Mucosa of descending colon (tissue), 3 donors: Measurements from ENCODE around the gene TAS2R39. TPM values are rescaled to one million over a fixed set of nuclear protein-coding genes. Genes with fewer than 3 reads are reported as not detected.

Experiments
- ATAC-seq: fragments of 200-7000 bp; cut with Tn5 transposase; one replicate; pipeline ENCODE4 v1.9.1; 2020; ENCODE audit warnings: mild to moderate bottlenecking, moderate library complexity
- DNase-seq, 3 donors: peaks; one replicate each; pipeline ENCODE4 v3.0.0-alpha.2; 2020
- H3K36me3 ChIP-seq: fragments of 200-600 bp; one replicate; pipeline ENCODE4 v1.8.0; 2021; ENCODE audit warnings: low read depth, mild to moderate bottlenecking
- H3K4me1 ChIP-seq: fragments of 200-600 bp; one replicate; pipeline ENCODE4 v1.8.0; 2021; ENCODE audit warnings: low read depth, mild to moderate bottlenecking
- H3K4me3 ChIP-seq: fragments of 200-600 bp; one replicate; pipeline ENCODE4 v1.8.0; 2021; ENCODE audit warnings: mild to moderate bottlenecking
- H3K9me3 ChIP-seq: fragments of 200-600 bp; one replicate; pipeline ENCODE4 v1.8.0; 2021; ENCODE audit warnings: mild to moderate bottlenecking
- intact Hi-C, 2 donors: fragments of 100-400 bp; cut with DNase I in 1 of 2; cut with micrococcal nuclease in 1 of 2; formaldehyde crosslinking; loops; one replicate each; pipeline versions ENCODE4 v1.11.0 to v1.11.1; 2022; cut with DNase I, micrococcal nuclease
- total RNA-seq, 3 donors: library from RNA; stranded (reverse); fragmentation: NEBNext Ultra II Directional in 2 of 3; extraction: Animal tissue kit (Norgen Biotek cat#: 25700) in 2 of 3; gene quantifications; one replicate each; pipeline versions ENCODE4 v1.2.1 to v1.2.4, GENCODE V29; 2021 to 2023
- TF ChIP-seq, protein P1 (sequence below): fragments of 200-600 bp; IDR thresholded peaks from one replicate; pipeline ENCODE4 v1.8.0; 2022; ENCODE audit warnings: antibody characterized with exemption, mild to moderate bottlenecking
- donor health status: DM: no; HTN: no; CAD: no; lungs with moderate emphysema.
- donor health status: DM: no; HTN: no; CAD: no.
- donor health status: DM: no; HTN: yes; CAD: no.

TAS2R39 gene
- total RNA-seq, 3 donors from 2014 or later = not detected

DNA sequence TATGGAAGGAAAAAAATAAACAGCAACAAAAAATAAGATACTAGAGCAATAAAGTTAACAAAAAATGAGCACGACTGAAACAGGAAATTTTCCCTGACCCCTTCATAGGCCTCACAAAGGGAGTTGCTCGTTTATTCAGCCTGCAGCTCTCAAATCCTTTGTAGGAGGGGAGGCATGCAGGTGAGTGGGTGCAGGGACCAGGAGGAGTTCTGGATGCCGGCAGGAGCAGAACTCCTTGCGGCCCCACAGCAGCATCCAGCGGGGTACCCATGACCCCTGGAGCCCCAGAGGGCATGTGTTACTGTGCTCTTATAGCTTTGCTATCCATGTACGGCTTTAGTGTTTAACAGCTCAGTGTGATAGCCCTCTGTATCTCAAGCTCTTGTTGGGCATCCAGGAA, 5.8 kb downstream of the TAS2R39 start:
- intact Hi-C loops = no loop called here
- Histone ChIP-seq H3K4me1 (no peaks in the 10 kb centered on the region), H3K36me3 (no peaks in the 10 kb centered on the region), H3K4me3 (no peak overlapping the region), H3K9me3 (no peaks in the 10 kb centered on the region)
- ATAC-seq = no peak
- TF ChIP-seq, protein P1, sequence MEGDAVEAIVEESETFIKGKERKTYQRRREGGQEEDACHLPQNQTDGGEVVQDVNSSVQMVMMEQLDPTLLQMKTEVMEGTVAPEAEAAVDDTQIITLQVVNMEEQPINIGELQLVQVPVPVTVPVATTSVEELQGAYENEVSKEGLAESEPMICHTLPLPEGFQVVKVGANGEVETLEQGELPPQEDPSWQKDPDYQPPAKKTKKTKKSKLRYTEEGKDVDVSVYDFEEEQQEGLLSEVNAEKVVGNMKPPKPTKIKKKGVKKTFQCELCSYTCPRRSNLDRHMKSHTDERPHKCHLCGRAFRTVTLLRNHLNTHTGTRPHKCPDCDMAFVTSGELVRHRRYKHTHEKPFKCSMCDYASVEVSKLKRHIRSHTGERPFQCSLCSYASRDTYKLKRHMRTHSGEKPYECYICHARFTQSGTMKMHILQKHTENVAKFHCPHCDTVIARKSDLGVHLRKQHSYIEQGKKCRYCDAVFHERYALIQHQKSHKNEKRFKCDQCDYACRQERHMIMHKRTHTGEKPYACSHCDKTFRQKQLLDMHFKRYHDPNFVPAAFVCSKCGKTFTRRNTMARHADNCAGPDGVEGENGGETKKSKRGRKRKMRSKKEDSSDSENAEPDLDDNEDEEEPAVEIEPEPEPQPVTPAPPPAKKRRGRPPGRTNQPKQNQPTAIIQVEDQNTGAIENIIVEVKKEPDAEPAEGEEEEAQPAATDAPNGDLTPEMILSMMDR = no peak
- no peak for DNase-seq

DNA sequence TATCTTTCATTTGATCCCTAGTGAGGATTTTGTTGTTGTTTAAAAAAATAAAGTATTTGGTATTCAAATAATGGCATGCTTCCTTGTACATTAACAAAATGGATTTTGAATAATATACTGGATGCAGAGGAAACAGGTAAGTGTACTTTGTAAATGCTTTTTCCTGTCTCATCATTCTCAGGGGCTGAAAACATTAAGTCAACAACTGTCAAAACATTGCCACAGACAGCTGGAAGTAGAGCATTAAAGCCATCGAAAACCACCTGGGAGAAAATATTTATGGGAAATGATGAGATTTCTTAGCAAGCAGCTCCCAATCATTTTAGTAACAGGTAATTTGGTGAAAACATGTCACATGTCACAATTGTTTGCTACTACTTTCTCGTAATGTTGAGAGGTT, 10.7 kb downstream of the TAS2R39 start:
- no peak for DNase-seq
- ATAC-seq = no peak
- H3K9me3 ChIP-seq = no peaks in the 10 kb centered on the region

GRCh38 chr7:143199040-143199439, 15.8 kb downstream of the TAS2R39 start:
- Histone ChIP-seq H3K9me3 (no peaks in the 10 kb centered on the region), H3K4me3 (no peak overlapping the region), H3K4me1 (no peaks in the 10 kb centered on the region), H3K36me3 (no peaks in the 10 kb centered on the region)
- TF ChIP-seq, protein P1 = no peak
- ATAC-seq (no peak), DNase-seq (no peak)
- intact Hi-C loops = no loop called here

More for the DNA sequence above, 10.7 kb downstream of the TAS2R39 start:
- H3K36me3 ChIP-seq = no peaks in the 10 kb centered on the region
- H3K4me1 ChIP-seq = no peaks in the 10 kb centered on the region
- intact Hi-C loops = no loop called here
- TF ChIP-seq, protein P1 = no peak
- H3K4me3 ChIP-seq = no peak overlapping the region

GRCh38 chr7:143202161-143202560, 18.9 kb downstream of the TAS2R39 start:
- no peaks in the 10 kb centered on the region for H3K4me1 ChIP-seq
- H3K36me3 ChIP-seq = no peaks in the 10 kb centered on the region
- intact Hi-C loops = no loop called here
- H3K9me3 ChIP-seq = no peaks in the 10 kb centered on the region
- no peak for DNase-seq
- no peak overlapping the region for H3K4me3 ChIP-seq
- TF ChIP-seq, protein P1 = no peak
- no peak for ATAC-seq

DNA sequence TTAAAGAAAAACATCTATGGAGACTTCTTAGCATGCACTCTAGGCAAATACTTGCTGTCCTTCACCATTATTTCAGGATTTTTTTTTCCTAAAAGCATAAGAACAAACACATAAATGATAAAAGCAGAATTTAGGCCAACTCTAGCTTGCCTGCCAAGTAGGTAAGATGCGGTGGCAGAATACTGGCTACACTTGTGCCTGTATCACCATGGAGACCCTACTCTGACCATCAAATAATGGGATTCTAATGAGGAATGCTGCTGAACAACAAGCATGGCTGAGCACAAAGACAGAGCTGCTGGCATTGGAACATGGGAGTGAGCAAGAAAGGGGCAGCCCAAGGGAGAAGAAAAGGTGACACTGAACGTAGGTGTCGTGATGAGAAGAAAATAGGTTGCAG, 20.2 kb downstream of the TAS2R39 start:
- H3K4me1 ChIP-seq = no peaks in the 10 kb centered on the region
- no peak overlapping the region for H3K4me3 ChIP-seq
- DNase-seq (no peak), ATAC-seq (no peak)
- TF ChIP-seq, protein P1 = no peak
- H3K36me3 ChIP-seq = no peaks in the 10 kb centered on the region
- H3K9me3 ChIP-seq = no peaks in the 10 kb centered on the region
- intact Hi-C loops = no loop called here
